Fibroblast of skin of scalp (primary cell): Measurements from ENCODE around the gene GJD2. TPM values are rescaled to one million over a fixed set of nuclear protein-coding genes. Genes with fewer than 3 reads are reported as not detected.

Experiments used
- DNase-seq: peaks from one replicate; pipeline ENCODE4 v3.0.0-alpha.2; 2013
- polyA plus RNA-seq, 2 experiments: library from polyadenylated mRNA; unstranded; fragments of 120-200 nt; gene quantifications; one replicate each; pipeline ENCODE4 v1.2.1, GENCODE V29; 2013; ENCODE audit not compliant: insufficient read length in 2 of 2

Gene GJD2
- 0.05 TPM for polyA plus RNA-seq (2013, experiment 1 of 2; ENCODE audit: insufficient read length)
- polyA plus RNA-seq (2013, experiment 2 of 2; ENCODE audit: insufficient read length) = 0.12 TPM

GRCh38 chr15:34754674-34755418 is at the start of gene GJD2:
GJD2 (minus strand) TSS chr15:34754998; CDS start chr15:34754488, 510 bp downstream.
- DNase-seq = no peak

GRCh38 chr15:34804113-34804512 is 49.3 kb upstream of the GJD2 start:
- no peak for DNase-seq

GRCh38 chr15:34802803-34803750 is 48.3 kb upstream of the GJD2 start:
- no peak for DNase-seq

GRCh38 chr15:34802371-34802770 is 47.6 kb upstream of the GJD2 start:
- no peak for DNase-seq

GRCh38 chr15:34799149-34800101 is 44.6 kb upstream of the GJD2 start:
- DNase-seq = peak; percentile 35

GRCh38 chr15:34796847-34797435 is 42.1 kb upstream of the GJD2 start:
- DNase-seq = no peak

GRCh38 chr15:34795267-34796081 is 40.7 kb upstream of the GJD2 start, which contains the start of gene ACTC1:
ACTC1 (minus strand) TSS chr15:34795549; CDS start chr15:34794808, 741 bp downstream.
- DNase-seq = peak; percentile 33

- DNase-seq = no peak
These were observed 39.9 kb upstream of the GJD2 start for GRCh38 chr15:34794590-34795206.

GRCh38 chr15:34793901-34794300 is 39.1 kb upstream of the GJD2 start:
- DNase-seq = no peak

- no peak for DNase-seq
These were observed 38.3 kb upstream of the GJD2 start for GRCh38 chr15:34793071-34793470.

- DNase-seq = no peak
These were observed 36.9 kb upstream of the GJD2 start for GRCh38 chr15:34791701-34792100.

- DNase-seq = no peak
These were observed 35.3 kb upstream of the GJD2 start for GRCh38 chr15:34790121-34790520.

- DNase-seq = no peak
These were observed 34.5 kb upstream of the GJD2 start for GRCh38 chr15:34789326-34789725.

- DNase-seq = no peak
These were observed 31.4 kb upstream of the GJD2 start for GRCh38 chr15:34786206-34786605.

GRCh38 chr15:34783991-34784390 is 29.2 kb upstream of the GJD2 start:
- DNase-seq = peak; percentile 12

GRCh38 chr15:34783431-34783830 is 28.6 kb upstream of the GJD2 start:
- no peak for DNase-seq

GRCh38 chr15:34782901-34783300 is 28.1 kb upstream of the GJD2 start:
- no peak for DNase-seq

- DNase-seq = no peak
These were observed 25.9 kb upstream of the GJD2 start for GRCh38 chr15:34780725-34781124.

- DNase-seq = no peak
These were observed 21.9 kb upstream of the GJD2 start for GRCh38 chr15:34776606-34777105.

- no peak for DNase-seq
These were observed 19.1 kb upstream of the GJD2 start for GRCh38 chr15:34773917-34774316.
